HG03432 (cell line): ENCODE data around the gene TAT.

Experiments
- ATAC-seq: cut with Tn5 transposase; IDR thresholded peaks from one replicate; pipeline ENCODE4 v1.9.1; 2021; ENCODE audit warnings: mild to moderate bottlenecking, moderate library complexity; ENCODE audit not compliant: unreplicated experiment

TAT gene

DNA sequence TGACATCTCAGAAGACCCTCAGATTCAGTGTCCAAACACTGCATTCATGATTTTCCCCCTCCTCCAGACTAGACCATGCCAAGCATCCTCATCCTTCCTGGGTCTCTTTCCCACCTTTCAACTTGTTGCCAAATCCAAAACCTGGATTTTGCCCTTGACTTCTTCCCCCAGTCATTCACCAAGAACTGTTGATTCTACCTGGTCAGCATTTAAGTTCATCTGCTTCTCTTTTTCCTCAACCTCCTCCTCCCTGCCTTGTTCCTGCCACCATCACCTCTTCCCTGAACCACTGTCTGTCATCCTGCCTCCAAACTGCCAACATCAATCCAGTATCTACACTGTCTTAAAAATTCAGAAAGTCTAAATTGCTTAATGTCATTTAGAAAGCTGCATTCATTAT is 29.7 kb downstream of the TAT start:
- no peak for ATAC-seq

DNA sequence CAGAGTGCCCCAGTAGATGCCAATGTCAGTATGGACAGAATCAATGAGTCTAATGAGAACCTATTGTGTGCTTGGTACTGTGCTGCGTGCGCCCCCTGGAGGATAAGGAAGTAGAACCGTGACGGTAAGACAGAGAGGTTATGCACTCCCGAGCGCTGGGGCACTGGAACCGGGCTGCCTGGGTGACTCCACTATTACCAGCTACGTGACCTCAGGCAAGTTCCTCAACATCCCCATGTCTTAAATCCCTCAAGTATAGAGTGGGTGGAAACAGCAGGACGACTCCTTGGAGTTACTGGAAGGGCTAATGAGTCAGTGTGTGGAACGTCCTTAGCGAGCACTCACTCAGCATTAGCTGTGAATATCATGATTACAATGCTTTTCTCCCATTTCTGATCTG is 34.5 kb downstream of the TAT start:
- ATAC-seq, result peak; percentile 69

GRCh38 chr16:71537643-71538042 is 39.2 kb downstream of the TAT start:
- no peak for ATAC-seq

- ATAC-seq, result no peak
Observed at GRCh38 chr16:71536752-71537499, 40.0 kb downstream of the TAT start.

DNA sequence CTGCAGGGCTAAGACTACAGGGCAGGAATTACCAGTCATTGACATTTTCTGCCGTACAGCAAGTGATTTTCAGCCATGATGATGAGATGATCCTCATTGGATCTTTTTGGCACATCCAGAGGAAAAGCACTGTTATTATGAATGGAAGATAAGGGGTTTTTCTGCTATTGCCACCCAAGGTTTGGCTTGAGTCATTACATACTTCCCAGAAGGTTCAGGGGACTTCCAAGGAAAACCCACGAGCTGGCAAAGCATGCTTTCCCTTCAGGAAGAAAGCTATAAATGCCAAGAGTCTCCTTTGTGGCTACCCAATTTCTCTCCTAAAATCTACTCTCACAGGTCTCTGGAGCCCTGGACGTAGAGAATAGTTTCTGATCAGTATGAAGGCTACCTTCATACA is 44.5 kb downstream of the TAT start:
- no peak for ATAC-seq

GRCh38 chr16:71528863-71529262 is 48.0 kb downstream of the TAT start:
- no peak for ATAC-seq

DNA sequence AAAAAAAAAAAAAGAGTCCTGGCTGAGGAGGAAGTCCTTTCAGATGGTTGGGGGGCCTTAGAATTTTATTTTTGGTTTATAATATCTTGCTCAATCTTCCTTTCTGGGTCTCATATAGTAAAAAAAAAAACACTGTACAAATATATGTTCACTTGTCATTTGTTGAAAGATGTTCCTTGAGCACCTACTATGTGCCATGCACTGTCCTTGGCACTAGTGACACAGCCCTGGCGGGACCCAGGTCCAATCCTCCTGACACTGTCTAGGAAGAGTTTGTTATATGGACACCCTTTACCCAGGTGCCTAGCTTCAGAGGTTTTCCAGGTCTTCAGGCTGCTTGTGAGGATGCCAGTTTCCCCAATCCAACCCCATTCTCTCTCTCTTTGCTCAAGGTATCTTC is 48.6 kb downstream of the TAT start:
- ATAC-seq, result no peak

GRCh38 chr16:71526111-71526631 is 50.7 kb downstream of the TAT start, which contains the start of gene CHST4:
TSS of gene CHST4 (plus strand) at chr16:71526426. CDS start at chr16:71536678, 10,252 bp downstream.
- ATAC-seq, result no peak

- no peak for ATAC-seq
Observed at GRCh38 chr16:71524566-71525553, 52.0 kb downstream of the TAT start.

- no peak for ATAC-seq
Observed at GRCh38 chr16:71520550-71520949, 56.3 kb downstream of the TAT start.
